Central memory CD4-positive, alpha-beta T cell (primary cell): ENCODE data around the gene EFEMP1.
"Not testable (repeated sequence)": the region's sequence is repeated elsewhere in the genome, so short reads cannot be mapped to it uniquely, and the experiment has no call there.

Source experiments
- DNase-seq: peaks from one replicate; pipeline ENCODE4 v3.0.0; 2022

Gene EFEMP1

DNA sequence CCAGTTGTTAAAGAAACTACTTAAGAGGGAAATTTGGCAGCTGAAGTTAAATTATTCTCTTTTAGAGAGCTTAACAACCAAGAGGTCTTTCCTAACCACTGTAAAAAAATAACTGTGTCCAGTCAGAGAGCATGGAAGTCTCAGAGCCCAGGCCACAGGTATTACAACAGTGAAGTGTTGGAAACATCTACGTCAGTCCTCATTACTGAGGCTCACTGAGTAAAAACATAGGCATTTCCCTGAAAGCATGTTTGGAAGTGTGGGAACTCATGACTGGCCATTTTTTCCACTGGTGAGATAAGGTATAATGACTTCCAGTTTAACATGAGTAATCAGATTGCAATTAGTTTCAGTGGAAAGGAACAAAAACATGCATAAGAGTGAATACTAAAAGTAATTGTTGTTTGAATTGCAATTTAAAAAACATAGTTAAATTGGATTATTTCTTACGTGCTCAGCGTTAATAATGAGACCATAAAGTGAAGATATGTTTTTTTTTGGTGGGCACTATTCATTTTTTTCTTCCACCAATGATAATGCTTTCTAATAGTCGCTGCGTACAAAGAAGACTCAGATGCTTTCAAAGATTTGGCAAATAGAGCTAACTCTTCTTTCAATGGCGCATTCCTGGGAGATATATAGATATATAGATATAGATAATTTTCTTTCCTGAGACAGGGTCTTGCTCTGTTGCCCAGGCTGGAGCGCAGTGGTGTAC, 60.8 kb downstream of the EFEMP1 start:
- DNase-seq: no peak

GRCh38 chr2:55862246-55862645, 61.3 kb downstream of the EFEMP1 start:
- DNase-seq: no peak

- DNase-seq: no peak
Measured at GRCh38 chr2:55861733-55862132, 61.8 kb downstream of the EFEMP1 start.

GRCh38 chr2:55860832-55861231, 62.8 kb downstream of the EFEMP1 start:
- DNase-seq: no peak

DNA sequence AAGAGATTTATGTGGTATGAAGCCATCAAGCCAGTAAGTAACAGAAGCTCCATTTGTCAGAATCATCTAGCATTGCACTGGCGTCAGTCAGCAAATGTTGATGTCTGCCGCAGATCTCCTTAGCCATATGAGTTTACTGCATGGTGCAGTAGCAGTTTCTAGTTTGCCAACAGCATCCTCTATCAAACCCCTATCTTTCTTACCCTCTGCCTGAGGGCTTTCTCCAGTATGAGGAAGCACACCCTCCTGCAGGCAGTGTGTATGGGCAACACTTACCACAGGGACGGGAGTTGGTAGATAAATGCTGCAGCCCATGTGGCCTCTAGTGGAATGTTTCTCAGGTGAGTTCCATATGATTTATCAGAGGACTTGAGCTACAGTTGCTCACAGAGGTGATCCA, 63.7 kb downstream of the EFEMP1 start:
- DNase-seq: no peak

GRCh38 chr2:55857766-55858165, 65.8 kb downstream of the EFEMP1 start:
- DNase-seq: no peak

- no peak for DNase-seq
Measured at GRCh38 chr2:55856936-55857335, 66.6 kb downstream of the EFEMP1 start.

DNA sequence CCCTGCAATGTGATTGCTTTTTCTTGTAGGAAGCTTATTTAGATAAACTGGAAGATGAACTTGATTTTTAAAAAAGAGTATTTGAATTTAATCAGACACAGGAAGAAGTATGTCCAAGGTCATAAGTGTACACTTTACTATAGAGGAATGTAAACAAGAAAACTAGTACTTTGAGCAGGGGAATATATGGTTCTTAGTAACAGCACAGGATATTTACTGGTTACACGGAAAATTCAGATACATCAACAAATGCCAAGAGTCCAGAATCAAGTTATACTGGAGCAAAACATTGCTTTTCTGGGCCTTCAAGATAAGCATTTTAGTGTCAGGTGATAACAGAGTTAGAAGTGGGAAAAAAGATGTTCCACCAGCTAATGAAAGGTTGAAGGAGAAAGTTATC, 75.5 kb downstream of the EFEMP1 start:
- DNase-seq: no peak

GRCh38 chr2:55846426-55846825, 77.2 kb downstream of the EFEMP1 start:
- no peak for DNase-seq

GRCh38 chr2:55844986-55845385, 78.6 kb downstream of the EFEMP1 start:
- no peak for DNase-seq

- no peak for DNase-seq
Measured at GRCh38 chr2:55843994-55844345, 79.6 kb downstream of the EFEMP1 start.

GRCh38 chr2:55843096-55843993, 80.2 kb downstream of the EFEMP1 start:
- no peak for DNase-seq

DNA sequence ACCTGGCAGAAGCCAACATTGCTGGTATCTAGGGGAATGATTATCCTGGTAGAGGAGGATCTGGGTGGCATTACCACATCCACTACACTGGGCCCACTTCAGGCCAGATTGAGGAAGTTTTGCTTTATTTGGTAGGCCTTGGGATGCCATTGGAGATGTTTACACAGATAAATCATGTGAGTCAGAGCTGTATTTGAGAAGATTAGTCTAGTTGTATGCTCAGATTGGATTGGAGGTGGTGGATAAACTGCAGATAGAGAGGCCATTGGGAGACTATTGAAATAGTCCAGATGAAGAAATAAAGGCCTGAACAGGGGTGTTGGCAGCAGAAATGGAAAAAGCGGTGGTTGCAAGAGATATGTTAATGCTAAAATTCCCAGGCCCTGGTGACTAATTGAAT, 81.5 kb downstream of the EFEMP1 start:
- no peak for DNase-seq

GRCh38 chr2:55840460-55840859, 83.1 kb downstream of the EFEMP1 start:
- DNase-seq: no peak

DNA sequence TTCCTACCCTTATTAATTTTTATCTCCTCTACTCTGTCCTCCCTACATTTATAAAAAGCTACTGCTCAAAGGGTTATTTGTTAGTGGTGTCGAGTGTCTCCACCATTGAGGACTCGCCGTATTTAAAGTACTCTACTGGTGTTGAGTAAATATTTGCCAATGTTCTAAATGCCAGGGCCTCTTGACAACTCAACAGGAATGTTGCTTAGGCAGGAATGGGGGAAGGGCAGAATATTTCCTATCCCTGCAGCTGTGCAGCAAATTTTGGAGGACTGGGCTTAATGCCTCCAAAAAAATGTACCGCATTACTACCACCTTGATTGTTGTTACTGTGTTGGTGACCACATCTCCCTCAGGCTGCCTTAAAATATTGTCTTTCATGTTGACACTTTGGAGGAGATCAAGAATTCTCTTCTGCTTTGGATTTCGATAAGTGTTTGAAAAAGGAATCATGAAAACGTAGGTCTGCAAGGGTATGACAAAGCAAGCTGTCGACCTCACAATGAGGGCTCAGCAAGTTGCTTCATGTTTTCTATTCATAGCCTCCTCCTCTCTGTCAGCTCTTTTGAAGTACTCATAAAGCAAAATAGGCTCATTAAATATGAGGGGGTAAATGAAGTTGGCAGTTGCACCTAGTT, 84.3 kb downstream of the EFEMP1 start:
- DNase-seq: no peak

GRCh38 chr2:55838653-55839052, 84.9 kb downstream of the EFEMP1 start:
- DNase-seq: no peak

DNA sequence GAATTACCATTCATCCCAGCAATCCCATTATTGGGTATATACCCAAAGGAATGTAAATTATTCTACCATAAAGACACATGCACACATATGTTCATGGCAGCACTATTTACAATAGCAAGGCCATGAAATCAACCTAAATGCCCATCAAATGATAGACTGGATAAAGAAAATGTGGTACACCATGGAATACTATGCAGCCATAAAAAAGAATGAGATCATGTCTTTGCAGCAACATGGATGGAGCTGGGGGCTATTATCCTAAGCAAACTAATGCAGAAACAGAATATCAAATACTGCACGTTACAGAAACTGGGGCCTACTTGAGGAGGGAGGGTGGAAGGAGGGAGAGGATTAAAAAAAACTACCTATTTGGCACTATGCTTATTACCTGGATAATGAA, 85.5 kb downstream of the EFEMP1 start:
- not testable (repeated sequence) for DNase-seq

DNA sequence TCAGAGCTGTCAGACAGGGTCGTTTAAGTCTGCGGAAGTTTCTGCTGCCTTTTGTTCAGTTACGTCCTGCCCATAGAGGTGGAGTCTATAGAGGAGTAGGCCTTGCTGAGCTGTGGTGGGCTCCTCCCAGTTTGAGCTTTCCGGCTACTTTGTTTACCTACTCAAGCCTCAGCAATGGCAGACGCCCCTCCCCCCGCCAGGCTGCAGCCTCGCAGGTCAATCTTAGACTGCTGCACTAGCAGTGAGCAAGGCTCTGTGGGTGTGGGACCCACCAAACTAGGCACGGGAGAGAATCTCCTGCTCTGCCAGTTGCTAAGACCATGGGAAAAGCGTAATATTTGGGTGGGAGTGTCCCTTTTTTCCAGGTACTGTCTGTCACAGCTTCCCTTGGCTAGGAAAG, 86.5 kb downstream of the EFEMP1 start:
- no peak for DNase-seq

- DNase-seq: not testable (repeated sequence)
Measured at GRCh38 chr2:55831671-55832410, 91.7 kb downstream of the EFEMP1 start.

DNA sequence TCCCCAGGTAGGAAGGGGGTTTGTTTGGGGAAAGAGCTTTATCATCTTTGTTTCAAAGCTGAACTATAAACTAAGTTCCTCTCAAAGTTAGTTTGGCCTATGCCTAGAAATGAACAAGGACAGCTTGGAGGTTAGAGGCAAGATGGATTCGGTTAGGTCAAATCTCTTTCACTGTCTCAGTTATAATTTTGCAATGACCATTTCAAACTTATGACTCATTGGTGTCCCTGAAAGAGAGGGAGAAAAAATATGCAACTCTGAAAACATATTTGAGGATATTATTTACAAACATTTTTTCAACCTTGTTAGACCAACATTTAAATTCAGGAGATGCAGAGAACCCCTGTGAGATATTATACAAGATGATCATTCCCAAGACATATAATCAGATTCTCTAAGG, 95.7 kb downstream of the EFEMP1 start:
- no peak for DNase-seq

- DNase-seq: not testable (repeated sequence)
Measured at GRCh38 chr2:55827428-55827827, 96.2 kb downstream of the EFEMP1 start.

- DNase-seq: no peak
Measured at GRCh38 chr2:55826246-55826645, 97.3 kb downstream of the EFEMP1 start.

DNA sequence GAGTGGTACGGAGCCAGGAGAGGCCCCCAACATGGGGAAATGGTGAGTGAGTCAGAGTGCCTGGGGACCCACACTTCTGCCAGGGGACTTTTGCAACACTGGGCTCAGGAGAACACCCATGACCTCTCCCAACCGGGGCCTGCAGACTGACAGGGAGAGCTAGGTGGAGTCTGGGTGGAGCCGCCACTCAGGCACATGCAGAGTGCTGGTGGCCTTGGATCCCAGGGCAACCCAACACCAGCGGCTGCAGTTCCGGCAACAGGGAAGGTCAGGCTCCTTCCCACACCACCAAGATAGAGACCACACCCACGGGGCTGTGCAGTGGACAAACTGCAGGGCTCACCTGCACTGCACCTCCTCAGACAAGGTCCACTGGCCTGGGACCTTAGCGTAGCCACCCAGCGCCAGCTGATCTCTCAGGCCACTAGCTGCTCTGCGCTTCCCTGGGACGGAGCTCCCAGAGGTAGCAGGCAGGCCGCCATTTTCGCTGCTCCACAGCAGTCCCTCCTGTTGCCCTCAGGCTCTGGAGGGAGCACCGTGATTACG, 99.0 kb downstream of the EFEMP1 start:
- no peak for DNase-seq
